ENCODE data around the gene IFT22.
"Not testable (repeated sequence)": the region's sequence is repeated elsewhere in the genome, so short reads cannot be mapped to it uniquely, and the experiment has no call there.

The IFT22 gene

GRCh38 chr7:101277155-101277554 is 44.5 kb downstream of the IFT22 start:
- no peak for DNase-seq (ENCODE audit: low read depth)

- DNase-seq (ENCODE audit: low read depth): no peak
Measured at GRCh38 chr7:101273206-101273605, 48.4 kb downstream of the IFT22 start.

GRCh38 chr7:101271021-101271420 is 50.6 kb downstream of the IFT22 start:
- DNase-seq (ENCODE audit: low read depth): no peak

- DNase-seq (ENCODE audit: low read depth): no peak
Measured at GRCh38 chr7:101269664-101270063, 51.9 kb downstream of the IFT22 start.

- peak; percentile 72 for DNase-seq (ENCODE audit: low read depth)
Measured at GRCh38 chr7:101265622-101266516, 55.7 kb downstream of the IFT22 start.

- DNase-seq (ENCODE audit: low read depth): not testable (repeated sequence)
Measured at GRCh38 chr7:101264102-101264706, 57.4 kb downstream of the IFT22 start.
